B cell (primary cell): ENCODE measurements around the gene CDKN2AIPNL.

Experiments
- CTCF ChIP-seq: fragments of 200-600 bp; IDR thresholded peaks from one replicate; pipeline ENCODE4 v1.8.0; 2022; ENCODE audit warnings: antibody characterized with exemption, mild to moderate bottlenecking
- EZH2 ChIP-seq: IDR thresholded peaks from 2 replicates; pipeline ENCODE4 v1.6.1; 2012; ENCODE audit warnings: borderline replicate concordance, low read depth, mild to moderate bottlenecking, moderate library complexity, low read length; ENCODE audit not compliant: insufficient read depth, poor library complexity, severe bottlenecking

GRCh38 chr5:134411228-134411545 lies 494 bp downstream of the CDKN2AIPNL start:
- TF ChIP-seq CTCF = no peak
- TF ChIP-seq EZH2 = no peak
